GM19351 (cell line): ENCODE measurements around the gene RXRA.

Source experiments
- ATAC-seq: cut with Tn5 transposase; IDR thresholded peaks from one replicate; pipeline ENCODE4 v1.9.1; 2021; ENCODE audit warnings: mild to moderate bottlenecking, moderate library complexity; ENCODE audit not compliant: unreplicated experiment

RXRA gene

DNA sequence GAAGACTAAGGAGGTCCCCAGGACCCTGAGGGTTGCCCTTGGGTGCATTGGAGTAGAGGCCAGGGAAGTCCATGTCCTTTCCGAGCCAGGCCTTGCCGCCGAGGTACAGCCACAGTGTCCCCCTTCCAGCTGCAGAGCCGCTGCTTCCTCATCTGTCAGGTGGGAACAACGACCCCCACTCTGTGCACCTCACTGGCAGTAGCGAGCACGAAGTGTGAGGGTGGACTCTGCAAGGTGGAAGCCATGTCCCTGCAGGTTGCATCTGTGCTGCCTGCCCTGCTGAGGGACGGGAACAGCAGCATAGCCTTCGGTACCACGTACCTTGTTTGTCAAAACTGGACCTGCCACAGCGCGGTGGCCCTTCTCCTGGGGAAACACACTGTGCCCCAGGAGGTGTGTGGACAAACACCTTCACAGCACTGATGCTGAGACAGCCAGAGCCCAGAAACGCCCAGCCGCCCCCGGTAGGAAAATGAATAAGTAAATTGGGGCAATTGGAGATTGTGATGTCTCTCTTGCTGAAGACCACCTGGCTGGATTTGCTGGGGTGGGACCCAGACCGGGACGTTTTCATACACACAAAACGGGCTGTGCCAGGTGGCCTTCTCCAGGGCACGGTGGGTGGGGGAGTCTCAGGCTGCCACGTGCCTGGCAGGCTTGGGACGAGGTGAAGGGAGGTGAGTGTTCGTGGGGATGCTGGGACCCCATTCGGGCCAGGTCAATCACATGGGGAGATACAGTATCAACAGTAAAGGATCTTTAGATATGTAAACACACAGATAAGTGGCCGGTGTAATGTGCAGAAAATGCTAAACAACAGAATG is 157.3 kb downstream of the RXRA start:
- ATAC-seq: no peak

- no peak for ATAC-seq
Observed at GRCh38 chr9:134484479-134484878, 158.2 kb downstream of the RXRA start.

DNA sequence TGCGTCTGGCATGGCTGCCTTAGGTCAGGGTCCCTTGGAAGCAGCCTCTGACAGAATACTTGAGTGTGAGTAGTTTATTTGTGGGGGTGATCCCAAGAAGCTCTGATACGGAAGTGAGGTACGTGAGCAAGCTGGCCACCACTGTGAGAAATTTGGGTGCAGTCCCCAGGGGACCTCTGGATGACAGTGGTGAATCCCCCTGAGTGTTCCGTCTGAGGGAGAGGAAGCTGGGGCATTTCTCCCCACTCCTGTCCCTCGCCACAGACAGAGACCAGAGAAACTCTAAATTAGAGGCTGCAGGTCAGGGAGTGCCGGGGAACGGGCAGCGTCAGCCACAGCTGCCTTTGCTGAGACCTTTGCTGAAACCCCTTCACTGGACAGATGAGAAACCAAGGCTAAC is 159.4 kb downstream of the RXRA start:
- no peak for ATAC-seq

DNA sequence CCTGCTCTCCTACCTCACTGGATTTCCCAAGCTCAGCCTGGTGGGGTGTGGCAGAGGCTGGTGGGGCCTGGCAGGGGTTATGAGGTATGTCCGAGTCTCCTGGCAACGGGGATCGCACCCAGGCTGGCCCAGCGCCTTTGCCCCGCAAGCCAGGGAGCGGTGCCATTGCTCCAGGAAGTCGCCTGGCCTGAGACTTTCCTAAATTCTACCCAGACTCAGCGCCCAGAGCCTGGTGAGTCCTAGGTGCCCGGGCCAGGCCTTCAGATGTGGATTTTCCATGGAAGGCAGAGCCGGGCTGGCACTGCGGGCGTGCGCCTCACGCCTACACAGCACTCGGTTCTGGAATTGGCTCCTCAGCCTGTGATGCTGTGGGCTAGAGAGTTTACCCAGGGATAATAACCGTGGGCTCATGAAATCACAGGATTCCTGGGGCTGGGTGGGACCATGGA is 159.9 kb downstream of the RXRA start:
- ATAC-seq: no peak

GRCh38 chr9:134486596-134486995 is 160.3 kb downstream of the RXRA start:
- no peak for ATAC-seq
